HG03280 (cell line): ENCODE results near the gene CFAP53.
A peak's percentile ranks its signal among the peaks of the same experiment; 100 is the strongest.
"Not testable (repeated sequence)": the region's sequence is repeated elsewhere in the genome, so short reads cannot be mapped to it uniquely, and the experiment has no call there.

Experiments used
- ATAC-seq: cut with Tn5 transposase; IDR thresholded peaks from one replicate; pipeline ENCODE4 v1.9.1; 2021; ENCODE audit warnings: mild to moderate bottlenecking, moderate library complexity; ENCODE audit not compliant: unreplicated experiment

CFAP53 gene

GRCh38 chr18:50274044-50274442 is 7.7 kb upstream of the CFAP53 start:
- no peak for ATAC-seq

GRCh38 chr18:50273203-50274043 is 7.1 kb upstream of the CFAP53 start:
- ATAC-seq, result no peak

GRCh38 chr18:50272568-50272967 is 6.3 kb upstream of the CFAP53 start:
- ATAC-seq, result no peak

- peak; percentile 72 for ATAC-seq
Measured at GRCh38 chr18:50268022-50268747, 1.9 kb upstream of the CFAP53 start.

GRCh38 chr18:50262977-50263376 is 3.3 kb downstream of the CFAP53 start:
- no peak for ATAC-seq

DNA sequence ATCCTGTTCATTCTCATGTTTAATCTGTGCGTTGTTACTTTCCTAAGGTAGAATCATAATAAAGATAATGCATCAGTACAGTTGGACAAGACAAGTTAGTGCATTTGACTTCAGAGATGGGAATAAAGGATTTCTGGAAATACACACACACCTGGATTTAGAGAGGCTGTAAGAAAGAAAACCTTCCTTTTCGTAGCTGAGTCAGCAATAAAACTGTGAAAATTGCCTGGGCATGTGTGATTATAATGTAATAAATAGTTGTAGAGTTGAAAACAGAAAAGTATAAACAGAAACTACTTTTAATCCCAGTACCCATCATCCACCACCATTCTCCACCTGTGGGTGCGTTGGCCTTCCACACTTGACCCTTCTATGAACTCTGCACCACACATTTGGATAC is 15.4 kb downstream of the CFAP53 start:
- no peak for ATAC-seq

- no peak for ATAC-seq
Measured at GRCh38 chr18:50249576-50249975, 16.7 kb downstream of the CFAP53 start.

GRCh38 chr18:50247561-50247960 is 18.7 kb downstream of the CFAP53 start:
- ATAC-seq, result no peak

DNA sequence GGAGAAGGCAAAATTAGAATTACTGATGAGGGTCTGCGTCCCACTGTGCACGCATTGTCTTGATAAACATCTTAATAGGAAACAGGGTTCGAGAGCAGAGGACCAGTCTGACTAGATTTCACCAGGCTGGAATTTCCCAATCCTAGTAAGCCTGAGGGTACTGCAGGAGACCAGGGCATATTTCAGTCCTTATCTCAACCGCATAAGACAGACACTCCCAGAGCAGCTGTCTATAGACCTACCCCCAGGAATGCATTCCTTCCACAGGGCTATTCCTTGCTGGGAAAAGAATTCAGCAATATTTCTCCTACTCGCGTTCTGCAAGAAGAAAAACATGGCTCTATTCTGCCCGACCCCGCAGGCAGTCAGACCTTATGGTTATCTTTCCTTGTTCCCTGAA is 24.5 kb downstream of the CFAP53 start:
- not testable (repeated sequence) for ATAC-seq

GRCh38 chr18:50240080-50240563 is 26.2 kb downstream of the CFAP53 start:
- ATAC-seq, result no peak

DNA sequence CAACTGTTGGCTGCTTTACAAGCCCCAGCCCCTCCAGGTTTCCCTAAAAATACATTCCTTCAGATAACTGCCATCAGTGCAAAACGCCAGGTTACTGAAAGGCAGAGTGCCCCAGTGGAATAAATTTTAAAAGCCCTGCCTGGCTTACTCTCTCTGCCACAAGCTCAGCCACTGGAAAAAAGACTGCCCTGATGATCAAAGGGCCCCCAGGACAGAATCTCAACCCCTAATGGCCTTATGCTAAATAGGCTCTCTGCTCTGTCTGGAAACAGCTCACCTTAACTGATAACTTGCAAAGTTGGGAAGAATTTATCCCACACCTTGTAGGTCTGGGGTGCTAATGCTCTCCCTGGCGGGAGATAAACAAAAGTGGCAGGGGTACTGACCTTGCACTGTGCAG is 33.9 kb downstream of the CFAP53 start:
- ATAC-seq, result no peak

DNA sequence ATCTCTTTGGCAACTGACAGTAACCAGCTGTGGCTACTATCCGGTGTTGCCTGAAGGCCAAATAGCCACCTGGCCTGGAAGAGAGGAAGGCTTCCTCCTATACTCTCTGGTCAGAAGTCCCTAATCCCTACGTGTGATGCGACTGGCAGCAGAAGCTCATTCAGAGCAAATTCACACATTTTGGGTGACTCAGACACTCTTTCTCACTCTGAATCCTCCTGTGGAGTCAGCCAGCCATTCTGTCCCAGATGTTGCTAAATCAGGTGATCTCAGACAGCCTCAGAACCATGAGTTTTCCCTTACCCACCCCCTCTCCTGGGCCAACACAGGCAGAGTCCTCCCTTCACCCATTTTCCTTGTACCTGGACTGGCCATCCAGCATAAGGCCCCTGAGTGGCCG is 34.7 kb downstream of the CFAP53 start:
- ATAC-seq, result no peak

- not testable (repeated sequence) for ATAC-seq
Measured at GRCh38 chr18:50220249-50220648, 46.0 kb downstream of the CFAP53 start.

GRCh38 chr18:50218432-50219197 is 47.7 kb downstream of the CFAP53 start:
- ATAC-seq, result peak; percentile 68

DNA sequence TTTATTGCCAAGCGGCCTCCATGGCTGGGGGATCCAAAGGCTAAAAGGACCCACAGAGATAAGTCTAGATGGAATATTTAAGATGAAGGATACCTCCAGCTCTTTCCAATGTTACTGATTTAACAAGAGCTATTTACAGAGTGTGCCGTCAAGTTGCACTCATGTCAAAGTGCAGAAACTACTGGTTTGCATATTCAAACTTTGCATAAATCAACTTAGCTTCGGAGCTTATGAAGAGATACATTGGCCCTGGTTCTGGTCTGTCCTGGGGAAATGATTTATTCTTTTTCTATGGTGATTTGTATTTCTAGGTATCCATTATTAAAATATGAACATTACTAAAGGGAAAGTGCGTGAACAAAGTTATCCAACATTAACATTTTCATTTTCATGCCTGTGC is 57.0 kb downstream of the CFAP53 start:
- no peak for ATAC-seq

DNA sequence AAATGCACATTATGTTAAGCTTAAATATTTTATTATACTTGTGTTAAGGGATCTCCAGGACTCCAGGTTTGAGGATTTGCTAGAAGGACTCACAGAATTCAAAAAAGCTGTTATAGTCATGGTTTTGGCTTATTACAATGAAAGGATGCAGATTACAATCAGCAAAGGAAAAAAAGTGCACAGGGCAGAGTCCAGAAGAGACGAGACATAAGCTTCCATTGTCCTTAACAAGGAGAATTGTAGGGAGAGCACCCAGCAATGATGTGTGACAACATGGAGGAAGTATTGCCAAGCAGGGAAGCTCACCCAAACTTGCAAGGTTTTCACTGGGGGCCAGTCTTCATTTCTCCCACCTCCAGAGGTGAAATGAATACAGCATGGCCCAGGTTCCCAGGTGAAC is 58.6 kb downstream of the CFAP53 start:
- ATAC-seq, result no peak

DNA sequence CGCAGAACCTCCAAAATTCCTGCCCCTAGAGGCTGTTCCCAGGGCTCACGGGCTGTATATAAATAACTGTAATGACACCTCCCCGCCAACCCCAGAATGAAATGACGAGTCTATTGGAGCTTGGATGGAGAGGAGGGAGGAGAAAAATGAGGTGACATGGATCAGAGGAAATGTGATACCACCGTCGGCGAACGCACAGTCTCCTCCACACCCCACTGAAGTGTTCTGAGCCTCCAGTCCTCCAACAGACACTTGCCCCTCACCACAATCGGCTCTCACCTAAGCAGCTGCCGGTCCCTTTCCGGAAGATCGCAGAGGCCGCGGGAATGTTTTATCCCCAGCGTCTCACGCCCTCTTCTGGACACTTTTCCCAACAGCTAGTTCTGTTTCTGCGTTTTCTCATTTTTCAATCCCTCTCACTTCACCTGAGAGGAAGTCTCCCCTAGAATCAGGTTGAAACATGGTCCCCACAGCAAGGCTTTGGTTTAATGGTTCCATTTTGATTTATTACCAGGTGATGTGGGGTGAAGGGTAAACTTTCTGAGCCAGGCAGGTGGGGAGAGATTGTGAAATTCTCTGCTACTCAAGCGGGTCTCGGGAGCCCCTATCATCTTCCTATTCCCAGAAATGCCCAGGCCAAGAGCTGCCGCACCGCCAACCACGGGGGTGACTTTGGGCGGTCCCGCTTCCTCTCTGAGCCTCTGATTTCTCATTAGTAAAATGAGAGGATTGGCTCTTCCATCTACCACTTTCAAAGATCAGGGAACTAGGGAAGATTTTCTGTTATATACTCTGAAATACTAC is 62.3 kb downstream of the CFAP53 start:
- no peak for ATAC-seq

DNA sequence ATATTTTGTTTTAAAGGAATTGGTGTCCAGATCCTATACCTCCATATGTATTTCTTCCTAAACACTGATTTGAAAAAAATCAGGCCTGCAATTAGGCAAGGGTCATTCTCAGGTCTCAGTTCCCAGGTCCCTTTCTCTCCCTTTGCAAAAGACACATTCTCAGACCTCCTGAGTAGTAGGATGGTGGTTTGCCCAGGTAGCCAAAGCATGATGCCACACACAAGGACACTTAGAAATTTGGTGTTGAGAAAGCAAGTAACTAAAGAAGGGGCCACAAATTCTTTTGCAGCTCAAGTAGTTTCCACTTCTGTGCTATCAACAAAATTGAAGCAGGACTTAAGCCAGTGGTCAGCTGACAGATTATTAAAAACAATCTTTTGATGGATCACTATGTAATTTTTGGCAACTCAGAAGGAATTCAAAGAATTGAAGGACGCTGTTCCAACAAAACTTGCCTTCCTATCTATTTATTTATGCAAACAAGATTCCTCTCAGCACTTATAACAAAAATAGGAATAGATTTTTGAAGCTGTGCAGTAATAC is 64.7 kb downstream of the CFAP53 start:
- no peak for ATAC-seq

DNA sequence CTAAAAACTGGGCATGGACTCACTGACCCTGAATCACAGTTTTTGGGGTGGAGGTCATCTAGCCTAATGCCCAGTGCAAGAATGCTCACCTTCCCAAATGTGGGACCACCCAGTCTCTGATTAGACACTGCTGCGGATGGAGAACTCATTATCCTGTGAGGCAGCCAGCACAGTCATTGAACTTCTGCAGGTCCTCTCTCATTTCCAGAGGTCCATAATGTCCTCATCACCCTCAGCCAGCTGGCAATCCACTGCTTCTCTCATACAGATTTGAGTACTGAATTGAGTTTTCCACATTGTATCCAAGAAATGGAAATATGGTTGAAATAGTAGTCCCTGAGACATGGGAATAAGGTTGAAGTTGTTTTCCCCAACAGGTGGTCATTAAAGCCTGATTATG is 66.4 kb downstream of the CFAP53 start:
- no peak for ATAC-seq

GRCh38 chr18:50199346-50199855 is 66.9 kb downstream of the CFAP53 start:
- no peak for ATAC-seq
